ENCODE results near the gene KCP. TPM values are rescaled to one million over a fixed set of nuclear protein-coding genes. Genes with fewer than 3 reads are reported as not detected.

KCP gene
- polyA plus RNA-seq, 1 of the 3 experiments (the other 2 are of a cell fraction), result not detected

- POLR2A ChIA-PET, result no interaction called here
- H3K9me3 ChIP-seq, result no peaks in the 10 kb centered on the region
These were observed 37.3 kb downstream of the KCP start for GRCh38 chr7:128873234-128873633.

DNA sequence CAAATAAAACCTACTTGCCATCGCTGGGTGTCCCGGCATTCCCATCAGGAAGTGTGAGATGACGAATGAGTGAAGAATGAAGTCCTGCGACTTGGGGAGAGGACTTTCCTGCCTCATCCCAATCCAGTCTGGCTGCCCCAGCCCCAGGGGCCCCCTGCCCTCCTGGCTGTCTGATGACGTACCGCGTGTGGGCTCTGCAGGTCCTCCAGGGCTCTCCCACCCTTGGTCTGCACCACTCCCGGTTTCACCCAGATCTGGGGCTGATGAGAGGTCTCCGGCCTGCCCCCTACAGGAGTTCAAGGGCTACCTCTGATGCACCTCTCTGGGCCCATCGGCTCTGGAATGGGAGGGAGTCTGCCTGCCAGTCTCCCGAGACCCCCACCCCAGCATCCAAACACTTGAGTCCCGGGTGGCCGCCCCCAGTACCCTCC lies 38.1 kb downstream of the KCP start:
- no peak for DNase-seq
- POLR2A ChIA-PET, result no interaction called here
- Histone ChIP-seq H3F3A (replicated peaks; ENCODE audit: insufficient read depth) (peaks cover 18% of the 10 kb centered on the region), H3K27me3 (ENCODE audit: insufficient read depth) (no peaks in the 10 kb centered on the region), H3K4me1 (ENCODE audit: control insufficient read depth in 1 of 2, insufficient read depth in 2 of 2, low read depth in 1 of 2, low read length in 1 of 2) (peaks cover 0 to 36% of the 10 kb centered on the region in 2 experiments; a peak in 1 of 4 replicates), H4K20me1 (ENCODE audit: insufficient read depth) (peaks cover 11% of the 10 kb centered on the region; the same call in 1 of the 2 replicates), H3K9me2 (no peaks in the 10 kb centered on the region), H3K9ac (no peak overlapping the region), H3K27ac (ENCODE audit: low read depth in 2 of 2, low read length in 1 of 2) (no peak overlapping the region), H3K4me2 (no peak overlapping the region), H3K9me3 (no peaks in the 10 kb centered on the region), H2AFZ (ENCODE audit: low read depth) (no peak overlapping the region), H3K79me2 (ENCODE audit: insufficient read depth) (no peaks in the 10 kb centered on the region), H3K36me3 (replicated peaks in 1 of 2; ENCODE audit: control insufficient read depth in 1 of 2, insufficient read depth in 2 of 2, low read length in 1 of 2) (no peaks in the 10 kb centered on the region), H3K4me3 (ENCODE audit: low read depth in 2 of 2, low read length in 1 of 2) (no peak overlapping the region)
- WGBS (ENCODE audit: low lambda C conversion rate), result 70% methylated on average over 5 of the region's 13 CpGs
- TF ChIP-seq, protein P1, sequence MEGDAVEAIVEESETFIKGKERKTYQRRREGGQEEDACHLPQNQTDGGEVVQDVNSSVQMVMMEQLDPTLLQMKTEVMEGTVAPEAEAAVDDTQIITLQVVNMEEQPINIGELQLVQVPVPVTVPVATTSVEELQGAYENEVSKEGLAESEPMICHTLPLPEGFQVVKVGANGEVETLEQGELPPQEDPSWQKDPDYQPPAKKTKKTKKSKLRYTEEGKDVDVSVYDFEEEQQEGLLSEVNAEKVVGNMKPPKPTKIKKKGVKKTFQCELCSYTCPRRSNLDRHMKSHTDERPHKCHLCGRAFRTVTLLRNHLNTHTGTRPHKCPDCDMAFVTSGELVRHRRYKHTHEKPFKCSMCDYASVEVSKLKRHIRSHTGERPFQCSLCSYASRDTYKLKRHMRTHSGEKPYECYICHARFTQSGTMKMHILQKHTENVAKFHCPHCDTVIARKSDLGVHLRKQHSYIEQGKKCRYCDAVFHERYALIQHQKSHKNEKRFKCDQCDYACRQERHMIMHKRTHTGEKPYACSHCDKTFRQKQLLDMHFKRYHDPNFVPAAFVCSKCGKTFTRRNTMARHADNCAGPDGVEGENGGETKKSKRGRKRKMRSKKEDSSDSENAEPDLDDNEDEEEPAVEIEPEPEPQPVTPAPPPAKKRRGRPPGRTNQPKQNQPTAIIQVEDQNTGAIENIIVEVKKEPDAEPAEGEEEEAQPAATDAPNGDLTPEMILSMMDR (IDR thresholded peaks at IDR 0.05), result peak; percentile 36; the same call in 1 of the 2 replicates
- TF ChIP-seq NRF1 (IDR thresholded peaks at IDR 0.05; ENCODE audit: low read depth, low read length), result no peak
- CTCF ChIA-PET, result interaction anchor here (0.7 to 11.7 kb wide), 5 partner anchors 8 to 419 kb away, joined by 3 to 181 read pairs (median 8); partner anchors contain the start of gene ATP6V1F

More at GRCh38 chr7:128873234-128873633, 37.3 kb downstream of the KCP start:
- Histone ChIP-seq H3K27me3 (ENCODE audit: insufficient read depth) (no peaks in the 10 kb centered on the region), H3K4me1 (ENCODE audit: control insufficient read depth in 1 of 2, insufficient read depth in 2 of 2, low read depth in 1 of 2, low read length in 1 of 2) (peaks cover 0 to 32% of the 10 kb centered on the region in 2 experiments; a peak in 1 of 4 replicates), H3K27ac (ENCODE audit: low read depth in 2 of 2, low read length in 1 of 2) (no peak overlapping the region), H3K4me2 (no peak overlapping the region), H3K36me3 (replicated peaks in 1 of 2; ENCODE audit: control insufficient read depth in 1 of 2, insufficient read depth in 2 of 2, low read length in 1 of 2) (no peaks in the 10 kb centered on the region), H3K9me2 (no peaks in the 10 kb centered on the region), H3K4me3 (ENCODE audit: low read depth in 2 of 2, low read length in 1 of 2) (no peak overlapping the region), H3K79me2 (ENCODE audit: insufficient read depth) (no peaks in the 10 kb centered on the region), H3K9ac (no peak overlapping the region), H4K20me1 (ENCODE audit: insufficient read depth) (peaks cover 4% of the 10 kb centered on the region; the same call in 1 of the 2 replicates), H3F3A (replicated peaks; ENCODE audit: insufficient read depth) (peaks cover 16% of the 10 kb centered on the region), H2AFZ (ENCODE audit: low read depth) (no peak overlapping the region)
- 82% methylated on average over 9 of the region's 9 CpGs for WGBS (ENCODE audit: low lambda C conversion rate)
- DNase-seq, result no peak
- TF ChIP-seq, protein P2, sequence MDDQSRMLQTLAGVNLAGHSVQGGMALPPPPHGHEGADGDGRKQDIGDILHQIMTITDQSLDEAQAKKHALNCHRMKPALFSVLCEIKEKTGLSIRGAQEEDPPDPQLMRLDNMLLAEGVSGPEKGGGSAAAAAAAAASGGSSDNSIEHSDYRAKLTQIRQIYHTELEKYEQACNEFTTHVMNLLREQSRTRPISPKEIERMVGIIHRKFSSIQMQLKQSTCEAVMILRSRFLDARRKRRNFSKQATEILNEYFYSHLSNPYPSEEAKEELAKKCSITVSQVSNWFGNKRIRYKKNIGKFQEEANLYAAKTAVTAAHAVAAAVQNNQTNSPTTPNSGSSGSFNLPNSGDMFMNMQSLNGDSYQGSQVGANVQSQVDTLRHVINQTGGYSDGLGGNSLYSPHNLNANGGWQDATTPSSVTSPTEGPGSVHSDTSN (IDR thresholded peaks at IDR 0.05), result no peak
- TF ChIP-seq TEAD4 (IDR thresholded peaks at IDR 0.05; ENCODE audit: borderline replicate concordance, insufficient read depth), result no peak
- TF ChIP-seq TAF1 (IDR thresholded peaks at IDR 0.05; ENCODE audit: borderline replicate concordance, low read depth, low read length), result no peak
- TF ChIP-seq NRF1 (IDR thresholded peaks at IDR 0.05; ENCODE audit: low read depth, low read length), result no peak
- TF ChIP-seq MEF2A (IDR thresholded peaks at IDR 0.05; ENCODE audit: borderline replicate concordance, low read depth), result no peak
- TF ChIP-seq, protein P1 (IDR thresholded peaks at IDR 0.05), result no peak
- no peak for TF ChIP-seq MAX (IDR thresholded peaks at IDR 0.05; ENCODE audit: low read depth)
- CTCF ChIA-PET, result interaction anchor here (0.7 to 11.7 kb wide), 6 partner anchors 7 to 420 kb away, joined by 3 to 181 read pairs (median 8); partner anchors contain the start of gene ATP6V1F

Data from SK-N-SH (cell line).